ENCODE results near the gene GAK.

GAK gene

DNA sequence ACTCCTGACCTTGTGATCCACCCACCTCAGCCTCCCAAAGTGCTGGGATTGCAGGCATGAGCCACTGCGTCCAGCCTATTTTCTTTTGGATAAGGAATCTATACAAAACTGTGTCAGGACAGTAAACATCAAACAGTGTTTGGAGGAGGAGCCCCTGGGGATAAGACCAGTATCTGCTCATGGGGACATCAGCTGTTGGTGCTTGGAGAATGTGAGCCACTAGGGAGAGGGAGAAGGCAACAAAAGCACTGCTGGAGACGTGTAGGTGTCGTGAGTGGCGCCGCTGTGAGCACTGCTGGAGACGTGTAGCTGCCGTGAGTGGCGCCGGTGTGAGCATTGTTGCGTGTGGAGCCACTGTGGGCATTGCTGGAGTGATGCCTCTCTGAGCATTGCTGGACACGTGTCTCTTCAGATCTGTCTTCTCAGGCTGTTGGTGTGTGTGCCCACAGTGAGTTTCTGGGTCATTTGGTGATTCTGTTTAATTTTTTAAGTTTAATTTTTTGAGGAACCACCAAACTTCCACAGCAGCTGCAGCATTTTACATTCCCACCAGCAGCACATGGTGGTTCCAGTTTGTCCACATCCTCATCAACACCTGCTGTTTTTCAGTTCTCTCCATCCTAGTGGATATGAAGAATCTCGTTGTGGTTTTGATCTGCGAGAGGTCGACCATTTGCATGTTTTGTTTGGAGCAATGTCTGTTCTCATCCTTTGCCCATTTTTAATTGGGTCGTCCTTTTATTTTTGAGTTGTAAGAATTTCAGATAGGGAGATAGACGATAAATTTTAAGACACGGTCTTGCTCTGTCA lies 22.3 kb upstream of the GAK start:
- in situ Hi-C loops (cut with HindIII; ENCODE audit: low sequenced_read_pairs): no loop called here

- in situ Hi-C loops (cut with HindIII; ENCODE audit: low sequenced_read_pairs): no loop called here
These were observed 21.4 kb upstream of the GAK start for GRCh38 chr4:953574-953915.

DNA sequence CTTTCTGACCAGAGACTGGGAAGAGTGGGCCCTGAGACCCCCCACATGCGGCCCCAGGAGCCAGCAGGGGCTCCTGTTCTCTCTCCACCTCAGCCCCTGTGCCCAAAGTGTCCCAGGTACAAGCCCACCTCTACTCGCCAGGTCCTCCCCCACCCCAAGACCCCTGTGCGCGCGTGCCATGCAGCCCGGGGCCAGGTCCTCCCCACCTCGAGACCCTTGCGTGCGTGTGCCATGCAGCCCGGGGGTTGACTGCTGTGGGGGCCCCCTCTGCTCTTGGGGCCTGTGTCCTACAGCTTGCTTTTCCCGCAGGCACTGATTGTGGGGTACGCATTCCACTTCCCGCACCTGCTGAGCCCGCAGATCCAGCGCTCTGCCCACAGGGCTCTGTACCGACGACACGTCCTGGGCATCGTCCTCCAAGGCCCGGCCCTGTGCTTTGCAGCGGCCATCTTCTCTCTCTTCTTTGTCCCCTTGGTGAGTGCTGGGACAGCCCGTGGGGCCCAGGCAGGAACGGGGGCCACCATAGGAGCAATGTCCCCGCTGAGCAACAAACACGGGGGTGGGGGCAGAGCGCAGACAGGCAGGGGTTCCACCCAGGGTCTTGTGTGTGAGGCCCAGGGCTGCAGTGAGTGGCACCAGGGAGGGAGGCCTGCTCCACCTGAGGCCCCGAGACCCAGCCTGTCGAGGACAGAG lies 20.9 kb upstream of the GAK start:
- in situ Hi-C loops (cut with HindIII; ENCODE audit: low sequenced_read_pairs): no loop called here

- in situ Hi-C loops (cut with HindIII; ENCODE audit: low sequenced_read_pairs): no loop called here
These were observed 19.7 kb upstream of the GAK start for GRCh38 chr4:951594-952468.

DNA sequence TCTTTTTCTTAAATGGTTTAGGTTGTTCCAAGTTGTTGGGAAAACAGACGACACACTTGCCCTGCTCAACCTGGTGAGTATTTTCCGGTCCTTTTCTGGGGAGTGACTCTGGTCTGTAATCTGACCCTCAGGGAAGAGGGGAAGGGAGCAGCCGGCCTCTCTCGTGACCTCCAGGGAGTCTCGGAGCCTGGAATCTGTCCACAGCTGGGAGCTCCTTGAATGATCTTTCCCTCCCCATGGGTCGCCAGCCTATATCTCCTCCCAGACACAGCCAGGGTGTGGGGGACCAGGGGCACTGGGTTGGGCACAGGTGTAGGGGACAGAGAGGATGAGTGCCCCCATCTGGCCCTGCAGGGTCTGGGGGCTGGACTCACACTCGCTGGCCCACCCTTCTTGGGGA lies 19.1 kb upstream of the GAK start:
- in situ Hi-C loops (cut with HindIII; ENCODE audit: low sequenced_read_pairs): no loop called here

- in situ Hi-C loops (cut with HindIII; ENCODE audit: low sequenced_read_pairs): no loop called here
These were observed 18.3 kb upstream of the GAK start for GRCh38 chr4:950136-951020.

- in situ Hi-C loops (cut with HindIII; ENCODE audit: low sequenced_read_pairs): no loop called here
These were observed 17.5 kb upstream of the GAK start for GRCh38 chr4:949656-950055.

- in situ Hi-C loops (cut with HindIII; ENCODE audit: low sequenced_read_pairs): no loop called here
These were observed 16.8 kb upstream of the GAK start for GRCh38 chr4:948936-949300.

- in situ Hi-C loops (cut with HindIII; ENCODE audit: low sequenced_read_pairs): no loop called here
These were observed 16.2 kb upstream of the GAK start for GRCh38 chr4:948101-948935.

GRCh38 chr4:947491-947971 lies 15.4 kb upstream of the GAK start:
- in situ Hi-C loops (cut with HindIII; ENCODE audit: low sequenced_read_pairs): no loop called here

DNA sequence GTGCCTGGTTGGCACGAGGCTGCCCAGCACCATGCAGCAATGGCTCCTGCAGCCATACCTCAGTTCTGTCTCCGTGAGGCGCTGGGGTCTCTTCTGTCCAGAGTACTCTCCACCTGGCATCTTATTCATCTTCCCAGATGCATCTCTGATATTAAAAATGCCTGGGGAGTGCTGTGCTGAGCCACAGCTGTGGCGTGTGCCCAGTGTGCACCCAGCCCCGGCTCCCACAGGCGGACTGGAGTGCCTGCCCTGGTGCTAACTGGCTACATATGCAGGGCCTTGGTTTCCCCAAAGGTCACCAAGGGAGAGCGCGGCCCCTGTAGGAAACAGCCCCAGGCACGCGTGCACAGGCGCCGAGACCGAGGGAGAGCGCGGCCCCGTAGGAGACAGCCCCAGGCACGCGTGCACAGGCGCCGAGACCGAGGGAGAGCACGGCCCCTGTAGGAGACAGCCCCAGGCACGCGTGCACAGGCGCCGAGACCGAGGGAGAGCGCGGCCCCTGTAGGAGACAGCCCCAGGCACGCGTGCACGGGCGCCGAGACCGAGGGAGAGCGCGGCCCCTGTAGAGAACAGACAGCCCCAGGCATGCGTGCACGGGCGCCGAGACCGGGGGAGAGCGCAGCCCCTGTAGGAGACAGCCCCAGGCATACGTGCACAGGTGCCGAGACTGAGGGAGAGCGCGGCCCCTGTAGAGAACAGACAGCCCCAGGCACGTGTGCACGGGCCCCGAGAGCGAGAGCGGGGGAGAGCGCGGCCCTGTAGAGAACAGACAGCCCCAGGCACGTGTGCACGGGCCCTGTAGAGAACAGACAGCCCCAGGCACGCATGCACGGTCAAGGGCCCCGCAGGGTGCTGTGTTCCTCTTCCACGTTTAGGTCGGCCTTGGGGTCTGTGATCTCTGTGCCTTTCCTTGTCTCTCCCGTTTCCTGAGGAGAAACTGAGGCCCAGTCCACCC lies 14.7 kb upstream of the GAK start:
- in situ Hi-C loops (cut with HindIII; ENCODE audit: low sequenced_read_pairs): no loop called here

- in situ Hi-C loops (cut with HindIII; ENCODE audit: low sequenced_read_pairs): no loop called here
These were observed 14.0 kb upstream of the GAK start for GRCh38 chr4:946103-946450.

- in situ Hi-C loops (cut with HindIII; ENCODE audit: low sequenced_read_pairs): no loop called here
These were observed 13.4 kb upstream of the GAK start for GRCh38 chr4:945274-946102.

- in situ Hi-C loops (cut with HindIII; ENCODE audit: low sequenced_read_pairs): loop anchor here (10.0 kb wide), 1 partner anchor 95 kb away; no protein-coding TSS in a partner anchor
These were observed 7.4 kb upstream of the GAK start for GRCh38 chr4:939508-939907.

DNA sequence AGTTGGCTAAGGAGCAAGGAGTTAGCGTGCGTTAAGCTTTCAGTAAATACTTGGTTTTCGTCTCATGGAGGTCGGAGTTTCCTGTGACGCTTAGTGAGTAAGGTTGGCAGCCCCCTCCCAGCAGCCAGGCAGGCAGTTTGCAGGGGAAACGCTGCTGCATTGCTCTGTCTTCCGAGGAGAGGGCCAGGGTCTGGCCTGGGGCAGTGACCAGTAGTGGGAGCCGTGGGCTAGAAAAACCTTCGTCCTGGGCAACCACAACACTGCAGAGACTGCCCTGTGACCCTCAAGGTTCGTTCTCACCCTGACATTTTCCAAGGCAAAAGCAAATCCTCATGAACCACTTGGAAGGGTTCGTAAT lies 576 bp upstream of the GAK start:
- in situ Hi-C loops (cut with HindIII; ENCODE audit: low sequenced_read_pairs): loop anchor here (5.0 to 10.0 kb wide), 3 partner anchors 40 to 102 kb away; partner anchors contain the start of gene DGKQ

- in situ Hi-C loops (cut with HindIII; ENCODE audit: low sequenced_read_pairs): loop anchor here (5.0 to 10.0 kb wide), 3 partner anchors 41 to 103 kb away; partner anchors contain the start of gene DGKQ
These were observed 739 bp downstream of the GAK start for GRCh38 chr4:931194-931959.

- in situ Hi-C loops (cut with HindIII; ENCODE audit: low sequenced_read_pairs): loop anchor here (5.0 to 10.0 kb wide), 3 partner anchors 41 to 104 kb away; partner anchors contain the start of gene DGKQ
These were observed 1.3 kb downstream of the GAK start for GRCh38 chr4:930827-931193.
